GM19035 (cell line): ENCODE data around the gene SLC22A4.

Experiments
- ATAC-seq: cut with Tn5 transposase; IDR thresholded peaks from one replicate; pipeline ENCODE4 v1.9.1; 2021; ENCODE audit not compliant: unreplicated experiment

The SLC22A4 gene

GRCh38 chr5:132334812-132335211 is 40.6 kb downstream of the SLC22A4 start:
- no peak for ATAC-seq

- ATAC-seq = no peak
These were observed 41.2 kb downstream of the SLC22A4 start for GRCh38 chr5:132335402-132335801.

DNA sequence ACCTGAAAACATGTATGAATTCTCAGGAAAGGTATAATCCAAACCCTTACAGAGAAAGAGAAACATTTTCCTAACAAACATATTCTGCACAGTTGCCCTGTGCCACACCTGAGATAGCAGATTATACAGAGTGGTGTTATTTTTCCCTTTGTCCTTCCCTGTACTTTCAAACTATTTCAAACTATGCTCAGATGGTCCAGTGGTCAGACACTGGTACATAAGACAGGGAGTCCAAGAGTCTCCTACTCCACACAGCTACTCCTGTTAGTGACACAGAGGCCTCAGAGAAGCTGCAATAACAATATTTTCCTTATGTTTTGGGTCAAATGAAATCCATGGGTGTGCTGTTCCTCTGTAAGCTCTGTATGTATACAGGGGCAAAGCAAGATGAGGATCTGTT is 45.3 kb downstream of the SLC22A4 start:
- ATAC-seq = no peak

GRCh38 chr5:132342291-132343180 is 48.3 kb downstream of the SLC22A4 start:
- no peak for ATAC-seq

DNA sequence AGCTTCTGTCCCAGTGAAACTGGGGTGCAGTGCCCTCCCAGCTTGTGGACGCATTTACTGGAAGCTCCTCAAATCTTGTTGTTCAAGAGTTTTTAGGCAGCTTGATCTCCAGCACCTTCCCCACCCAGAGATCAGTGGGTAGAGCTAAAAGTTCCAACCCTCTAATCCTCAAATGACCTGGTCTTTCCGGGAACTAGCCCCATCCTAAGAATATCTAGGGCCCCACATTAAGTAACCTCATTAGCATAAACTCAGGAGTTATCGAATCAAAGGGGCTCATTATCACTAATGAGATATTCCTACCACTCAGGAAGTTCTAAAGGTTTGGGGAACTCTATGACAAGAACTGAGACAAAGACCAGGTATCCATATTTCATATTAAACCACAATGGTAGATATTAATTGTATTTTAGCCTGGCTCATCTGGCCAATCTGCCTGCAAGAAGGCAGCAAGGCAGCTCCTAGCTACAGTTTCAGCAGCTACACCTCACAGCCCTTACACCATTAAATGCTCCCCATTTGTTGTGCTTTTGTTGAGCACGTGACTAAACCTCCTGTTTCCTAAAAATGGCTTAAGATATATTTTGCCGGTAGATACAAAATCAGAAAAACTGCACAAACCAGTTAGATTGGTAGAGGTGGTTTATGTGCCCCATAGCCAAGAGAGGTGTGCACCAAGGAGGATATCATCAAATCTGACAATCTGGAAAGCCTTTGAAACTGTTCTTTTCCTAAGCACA is 50.8 kb downstream of the SLC22A4 start:
- no peak for ATAC-seq

GRCh38 chr5:132353486-132353995 is 59.3 kb downstream of the SLC22A4 start:
- ATAC-seq = no peak

GRCh38 chr5:132354381-132355139 is 60.4 kb downstream of the SLC22A4 start:
- no peak for ATAC-seq

DNA sequence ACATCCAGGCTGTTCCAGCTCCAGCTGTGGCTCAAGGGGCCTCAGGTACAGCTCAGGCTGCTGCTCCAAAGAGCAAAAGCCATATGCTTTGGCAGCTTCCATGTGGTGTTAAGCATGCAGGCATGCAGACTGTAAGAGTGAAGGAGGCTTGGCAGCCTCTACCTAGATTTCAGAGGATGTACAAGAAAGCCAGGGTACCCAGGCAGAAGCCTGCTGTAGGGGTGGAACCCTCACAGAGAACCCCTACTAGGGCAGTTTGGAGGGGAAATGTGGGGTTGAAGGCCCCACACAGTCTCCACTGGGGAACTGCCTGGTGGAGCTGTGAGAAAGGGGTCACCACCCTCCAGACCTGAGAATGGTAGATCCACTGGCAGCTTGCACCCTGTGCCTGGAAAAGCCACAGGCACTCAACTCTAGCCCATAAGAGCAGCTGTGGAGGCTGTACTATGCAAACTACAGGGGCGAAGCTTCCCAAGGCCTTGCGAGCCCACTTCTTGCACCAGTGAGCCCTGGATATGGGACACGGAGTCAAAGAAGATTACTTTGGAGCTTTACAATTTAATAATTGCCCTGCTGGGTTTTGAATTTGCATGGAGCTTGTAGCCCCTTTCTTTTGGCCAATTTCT is 61.1 kb downstream of the SLC22A4 start:
- no peak for ATAC-seq

- ATAC-seq = no peak
These were observed 64.6 kb downstream of the SLC22A4 start for GRCh38 chr5:132358775-132359174.

- no peak for ATAC-seq
These were observed 67.9 kb downstream of the SLC22A4 start for GRCh38 chr5:132362086-132362485.

GRCh38 chr5:132363431-132364112 is 69.4 kb downstream of the SLC22A4 start:
- no peak for ATAC-seq

DNA sequence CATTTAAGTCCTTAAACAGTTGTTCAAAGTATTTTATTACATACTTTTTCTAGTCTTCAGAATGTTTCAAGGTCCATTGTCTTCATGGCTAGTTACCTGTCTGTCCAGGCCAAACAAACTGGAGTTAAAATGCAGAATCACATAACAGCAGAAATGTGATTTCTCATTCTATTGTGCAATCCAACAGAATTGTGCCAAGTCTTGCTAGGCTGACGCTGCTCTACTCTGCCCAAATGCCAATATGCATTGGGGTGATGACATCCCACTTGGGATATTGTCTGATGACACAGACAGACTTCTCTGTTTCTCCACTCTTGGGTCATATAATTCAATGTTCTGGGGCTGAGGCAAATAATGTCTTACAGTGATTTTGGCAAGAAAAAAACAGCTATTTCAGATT is 70.1 kb downstream of the SLC22A4 start:
- ATAC-seq = no peak

DNA sequence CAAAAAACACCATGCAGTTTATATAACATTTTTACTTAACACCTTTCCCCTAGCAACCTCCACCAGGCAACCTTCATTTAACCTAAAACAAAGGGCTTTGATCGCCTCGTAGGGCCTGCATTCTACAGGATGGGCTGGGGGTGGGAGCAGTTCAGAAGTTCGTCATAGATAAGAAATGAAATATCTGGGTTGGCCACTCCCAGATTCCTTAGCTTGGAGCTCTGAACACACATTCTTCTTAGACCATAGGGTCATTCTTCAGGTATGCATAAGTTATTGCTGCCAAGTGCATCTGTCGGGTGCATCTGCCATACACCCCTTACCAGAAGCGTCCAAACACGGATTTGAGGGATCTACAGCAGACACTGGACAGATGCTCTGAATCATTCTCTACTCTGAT is 71.0 kb downstream of the SLC22A4 start:
- no peak for ATAC-seq

DNA sequence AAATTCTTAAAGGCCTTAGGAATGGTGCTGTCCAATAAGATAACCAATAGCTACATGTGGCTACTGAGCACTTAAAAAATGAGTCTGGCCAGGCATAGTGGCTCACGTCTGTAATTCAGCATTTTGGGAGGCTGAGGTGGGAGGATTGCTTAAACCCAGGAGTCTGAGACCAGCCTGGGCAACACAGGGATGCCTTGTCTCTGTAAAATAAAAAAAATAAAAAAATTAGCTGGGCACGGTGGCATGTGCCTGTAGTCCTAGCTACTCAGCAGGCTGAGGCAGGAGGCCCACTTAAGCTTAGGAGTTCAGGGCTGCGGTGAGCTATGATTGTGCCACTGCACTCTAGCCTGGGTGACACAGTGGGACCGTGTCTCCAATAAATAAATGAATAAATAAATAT is 74.0 kb downstream of the SLC22A4 start:
- no peak for ATAC-seq

DNA sequence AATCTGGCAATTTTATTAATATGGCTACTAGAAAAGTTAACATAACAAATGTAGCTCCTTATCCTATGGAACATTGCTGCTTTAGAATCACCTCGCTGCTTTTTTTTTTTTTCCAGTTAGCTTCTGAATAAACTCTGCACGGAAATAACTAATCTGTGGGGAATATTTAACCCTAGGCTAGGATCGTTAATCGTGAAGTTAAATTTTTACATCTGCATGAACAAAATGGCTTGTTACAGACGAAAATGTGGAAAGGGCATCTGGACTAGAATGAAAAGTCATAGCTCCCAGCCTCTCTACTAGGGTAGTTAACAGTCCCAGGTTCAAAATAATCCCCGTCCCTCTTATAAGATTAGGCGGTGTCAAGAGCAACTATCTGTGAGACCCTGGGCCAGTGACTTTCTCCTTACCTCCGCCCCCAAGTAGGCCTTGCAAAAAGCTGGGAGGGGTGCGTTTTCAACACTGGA is 74.8 kb downstream of the SLC22A4 start:
- no peak for ATAC-seq

DNA sequence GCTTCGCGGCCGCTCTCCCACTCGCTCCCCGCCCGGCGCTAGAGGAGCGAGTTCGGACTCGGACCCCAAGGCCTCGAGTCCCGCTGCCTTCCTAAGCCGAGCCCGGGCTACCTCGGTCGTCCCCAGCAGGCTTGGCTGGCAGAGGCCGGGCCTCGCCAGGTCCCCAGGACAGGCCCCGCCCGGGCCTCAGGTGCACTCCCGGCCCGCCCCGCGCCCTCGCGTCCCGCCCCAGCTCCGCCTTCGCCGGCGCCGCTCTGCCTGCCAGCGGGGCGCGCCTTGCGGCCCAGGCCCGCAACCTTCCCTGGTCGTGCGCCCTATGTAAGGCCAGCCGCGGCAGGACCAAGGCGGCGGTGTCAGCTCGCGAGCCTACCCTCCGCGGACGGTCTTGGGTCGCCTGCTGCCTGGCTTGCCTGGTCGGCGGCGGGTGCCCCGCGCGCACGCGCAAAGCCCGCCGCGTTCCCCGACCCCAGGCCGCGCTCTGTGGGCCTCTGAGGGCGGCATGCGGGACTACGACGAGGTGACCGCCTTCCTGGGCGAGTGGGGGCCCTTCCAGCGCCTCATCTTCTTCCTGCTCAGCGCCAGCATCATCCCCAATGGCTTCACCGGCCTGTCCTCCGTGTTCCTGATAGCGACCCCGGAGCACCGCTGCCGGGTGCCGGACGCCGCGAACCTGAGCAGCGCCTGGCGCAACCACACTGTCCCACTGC is 75.4 kb downstream of the SLC22A4 start, which contains the start of gene SLC22A5:
Gene SLC22A5 (plus strand): TSS at position 237 of the 707 bp plus-strand sequence. CDS start 263 bp downstream, at position 500.
- peak; percentile 86 for ATAC-seq

GRCh38 chr5:132370181-132370970 is 76.2 kb downstream of the SLC22A4 start:
- no peak for ATAC-seq

DNA sequence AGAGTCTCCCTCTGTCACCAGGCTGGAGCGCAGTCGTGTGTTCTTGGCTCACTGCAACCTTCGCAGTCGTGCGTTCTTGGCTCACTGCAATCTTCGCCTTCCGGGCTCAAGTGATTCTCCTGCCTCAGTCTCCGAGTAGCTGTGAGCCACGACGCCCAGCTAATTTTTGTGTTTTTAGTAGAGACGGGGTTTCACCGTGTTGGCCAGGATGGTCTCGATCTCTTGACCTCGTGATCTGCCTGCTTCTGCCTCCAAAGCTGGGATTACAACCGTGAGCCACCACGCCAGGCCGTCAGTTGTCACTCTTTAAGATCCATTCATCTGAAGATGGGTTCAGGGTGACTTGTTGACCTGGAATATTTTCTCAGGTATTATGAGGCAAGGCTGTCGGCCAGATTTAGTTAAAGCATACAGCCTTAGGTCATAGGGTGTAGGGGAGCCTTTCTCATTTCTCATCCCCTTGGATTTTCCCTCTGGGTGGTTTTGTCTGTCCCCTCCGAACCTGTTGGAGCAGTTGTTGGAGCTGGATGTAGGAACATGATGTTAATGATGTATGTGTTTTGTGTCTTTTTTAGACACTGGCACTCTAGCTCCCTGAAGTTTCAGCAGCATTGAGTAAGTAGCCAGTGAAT is 76.9 kb downstream of the SLC22A4 start:
- ATAC-seq = no peak
